OCI-LY3 (cell line): ENCODE data around the gene ITPKB.

Experiments
- EZH2phosphoT487 ChIP-seq: fragments of 200-600 bp; shearing (Covaris generic); IDR thresholded peaks from 2 replicates; pipeline ENCODE4 v1.6.1; 2018; ENCODE audit warnings: antibody characterized with exemption, mixed run types, low read depth
- TF ChIP-seq, protein P1 (sequence below): fragments of 200-600, 300-600 bp; sonication (generic); IDR thresholded peaks from 2 replicates; pipeline ENCODE4 v1.5.1; 2014; ENCODE audit warnings: antibody characterized with exemption, low read length, low read depth

DNA sequence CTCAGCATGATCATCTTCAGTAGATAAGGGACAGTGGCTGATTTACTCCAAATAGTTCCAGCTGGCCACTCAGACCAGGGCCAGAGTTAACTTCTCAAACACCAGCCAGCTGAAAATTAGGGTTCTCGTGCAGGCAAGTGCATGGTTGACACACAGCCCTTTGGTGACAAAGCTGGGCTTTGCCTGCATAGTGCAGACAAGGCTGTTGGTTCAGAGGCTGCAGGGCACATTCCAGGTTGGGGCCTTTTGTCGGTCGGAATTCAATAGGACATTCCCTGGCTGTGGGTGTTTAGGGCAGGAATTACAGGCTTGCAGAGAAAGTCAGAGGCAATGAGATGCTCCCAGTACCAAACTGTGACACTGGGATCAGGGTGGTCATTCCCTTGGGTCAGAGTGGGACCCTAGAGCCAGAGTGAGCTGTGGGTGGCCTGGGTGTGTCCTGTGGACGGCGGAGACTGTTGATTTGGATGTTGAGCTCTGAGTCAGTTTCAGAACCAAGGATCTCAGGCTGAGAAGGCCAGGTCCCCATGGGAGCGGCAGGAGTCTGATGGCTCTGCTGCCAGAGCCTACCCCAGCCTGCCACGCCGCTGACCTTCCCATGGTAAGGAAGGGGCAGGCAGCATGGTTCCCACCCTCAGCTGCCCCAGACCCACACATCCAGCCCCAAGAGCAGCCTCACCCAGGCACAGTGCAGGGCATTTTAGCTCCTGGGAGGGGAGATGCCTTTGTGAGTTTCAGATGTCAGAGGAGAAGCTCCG, 134.3 kb downstream of the ITPKB start:
- no peak for TF ChIP-seq EZH2phosphoT487
- TF ChIP-seq, protein P1, sequence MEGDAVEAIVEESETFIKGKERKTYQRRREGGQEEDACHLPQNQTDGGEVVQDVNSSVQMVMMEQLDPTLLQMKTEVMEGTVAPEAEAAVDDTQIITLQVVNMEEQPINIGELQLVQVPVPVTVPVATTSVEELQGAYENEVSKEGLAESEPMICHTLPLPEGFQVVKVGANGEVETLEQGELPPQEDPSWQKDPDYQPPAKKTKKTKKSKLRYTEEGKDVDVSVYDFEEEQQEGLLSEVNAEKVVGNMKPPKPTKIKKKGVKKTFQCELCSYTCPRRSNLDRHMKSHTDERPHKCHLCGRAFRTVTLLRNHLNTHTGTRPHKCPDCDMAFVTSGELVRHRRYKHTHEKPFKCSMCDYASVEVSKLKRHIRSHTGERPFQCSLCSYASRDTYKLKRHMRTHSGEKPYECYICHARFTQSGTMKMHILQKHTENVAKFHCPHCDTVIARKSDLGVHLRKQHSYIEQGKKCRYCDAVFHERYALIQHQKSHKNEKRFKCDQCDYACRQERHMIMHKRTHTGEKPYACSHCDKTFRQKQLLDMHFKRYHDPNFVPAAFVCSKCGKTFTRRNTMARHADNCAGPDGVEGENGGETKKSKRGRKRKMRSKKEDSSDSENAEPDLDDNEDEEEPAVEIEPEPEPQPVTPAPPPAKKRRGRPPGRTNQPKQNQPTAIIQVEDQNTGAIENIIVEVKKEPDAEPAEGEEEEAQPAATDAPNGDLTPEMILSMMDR, result no peak
